K562 (cell line): ENCODE results near the gene NDUFS6. TPM values are rescaled to one million over a fixed set of nuclear protein-coding genes. Genes with fewer than 3 reads are reported as not detected.

Experiments
- ESRRA ChIP-seq: fragments of 450-650 bp; IDR thresholded peaks from 2 replicates; pipeline ENCODE4 v1.6.1; 2014; ENCODE audit warnings: low read depth, mild to moderate bottlenecking, moderate library complexity, borderline replicate concordance
- HCFC1 ChIP-seq: IDR thresholded peaks from 2 replicates; pipeline ENCODE4 v1.6.1; 2012; ENCODE audit warnings: low read depth, low read length, improper control_type of control experiment
- L3MBTL2 ChIP-seq: fragments of 450-650 bp; IDR thresholded peaks from 2 replicates; pipeline ENCODE4 v1.6.1; 2016; ENCODE audit warnings: mild to moderate bottlenecking, moderate library complexity
- MTF1 ChIP-seq: fragments of 250-450 bp; sonication (Bioruptor Pico); IDR thresholded peaks from 2 replicates; pipeline ENCODE4 v1.9.0; 2021; ENCODE audit warnings: moderate library complexity, mild to moderate bottlenecking, inconsistent platforms, borderline replicate concordance
- PHB2 ChIP-seq: fragments of 450-650 bp; IDR thresholded peaks from 2 replicates; pipeline ENCODE4 v1.6.1; 2017; ENCODE audit warnings: low read depth
- SRSF1 ChIP-seq: fragments of 200-400 bp; formaldehyde crosslinking; IDR thresholded peaks from 2 replicates; pipeline ENCODE4 v1.6.1; 2017; ENCODE audit warnings: mild to moderate bottlenecking, low read depth, low read length, moderate library complexity
- TEAD1 ChIP-seq, 2 experiments: fragments of 450-650 bp in 1 of 2; sonication (generic) in 1 of 2; formaldehyde crosslinking; IDR thresholded peaks; 2 replicates each; pipeline versions ENCODE4 v1.4.0 to v1.8.0; 2020 to 2022; ENCODE audit warnings: mild to moderate bottlenecking in 2 of 2, missing genetic modification reagents in 1 of 2
- polyA plus RNA-seq, 8 experiments: library from polyadenylated mRNA; depleted of rRNA in 4 of 8; stranded (reverse) in 5 of 8; unstranded in 3 of 8; fragments of >200 nt; fragmentation: Nextera tagmentation in 2 of 8; fragmentation: Illumina TruSeq in 1 of 8; extraction: Ambion mirVana in 2 of 8; extraction: Trizol in 1 of 8; gene quantifications; 2 replicates each; pipeline versions ENCODE4 v1.2.1 to v1.2.3, GENCODE V29; 2011 to 2014; ENCODE audit warnings: inconsistent platforms in 1 of 8, missing spikeins in 1 of 8
- total RNA-seq, 7 experiments: library from RNA; depleted of rRNA in 6 of 7; stranded (reverse); fragments of >200 nt in 6 of 7; fragmentation: Illumina TruSeq in 2 of 7; extraction: Trizol in 2 of 7; gene quantifications; 2 replicates each; pipeline versions ENCODE4 v1.2.1 to v1.2.3, GENCODE V29; 2011 to 2021; ENCODE audit warnings: low replicate concordance in 1 of 7
- TF ChIP-seq, protein P1 (sequence below): fragments of 450-650 bp; IDR thresholded peaks from 2 replicates; pipeline ENCODE4 v1.6.1; 2018; ENCODE audit not compliant: partially characterized antibody

The NDUFS6 gene
- total and polyA plus RNA-seq, 9 of the 15 experiments (the other 6 are each of a cell fraction or from before 2014, with no cell fraction given) = 36.1 to 291 (median 77.0) TPM

DNA sequence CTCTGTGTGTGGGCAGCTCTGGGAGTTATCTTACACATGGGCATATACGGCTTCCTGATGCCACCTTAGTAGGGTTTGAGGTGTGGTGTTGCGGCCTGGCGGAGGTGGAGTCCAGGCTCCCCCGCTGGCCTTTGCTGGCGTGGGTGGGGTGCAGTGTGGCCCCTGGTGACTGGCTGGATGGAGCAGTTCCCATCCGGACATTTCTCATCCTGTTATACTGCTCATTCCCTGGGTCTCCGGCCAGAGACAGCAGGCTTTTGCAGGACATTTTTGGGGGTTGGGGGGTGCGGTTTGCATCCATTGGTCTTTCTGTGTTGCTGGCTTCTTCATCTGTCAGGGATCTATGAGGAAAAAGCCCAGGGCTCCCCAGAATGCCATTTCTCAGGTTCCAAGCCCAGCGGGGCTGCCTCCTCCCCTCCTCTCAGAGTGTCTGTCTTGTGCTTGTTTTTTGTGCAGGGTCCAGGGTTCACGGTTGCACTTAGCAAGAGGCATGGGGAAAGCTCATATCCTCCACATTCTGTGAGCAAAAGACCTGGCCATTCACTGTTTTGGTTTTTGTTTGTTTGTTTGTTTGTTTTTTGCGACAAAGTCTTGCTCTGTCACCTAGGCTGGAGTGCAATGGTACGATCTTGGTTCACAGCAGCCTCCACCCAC lies 22.3 kb downstream of the NDUFS6 start (continued):
- TF ChIP-seq PHB2 = no peak
- TF ChIP-seq, protein P1, sequence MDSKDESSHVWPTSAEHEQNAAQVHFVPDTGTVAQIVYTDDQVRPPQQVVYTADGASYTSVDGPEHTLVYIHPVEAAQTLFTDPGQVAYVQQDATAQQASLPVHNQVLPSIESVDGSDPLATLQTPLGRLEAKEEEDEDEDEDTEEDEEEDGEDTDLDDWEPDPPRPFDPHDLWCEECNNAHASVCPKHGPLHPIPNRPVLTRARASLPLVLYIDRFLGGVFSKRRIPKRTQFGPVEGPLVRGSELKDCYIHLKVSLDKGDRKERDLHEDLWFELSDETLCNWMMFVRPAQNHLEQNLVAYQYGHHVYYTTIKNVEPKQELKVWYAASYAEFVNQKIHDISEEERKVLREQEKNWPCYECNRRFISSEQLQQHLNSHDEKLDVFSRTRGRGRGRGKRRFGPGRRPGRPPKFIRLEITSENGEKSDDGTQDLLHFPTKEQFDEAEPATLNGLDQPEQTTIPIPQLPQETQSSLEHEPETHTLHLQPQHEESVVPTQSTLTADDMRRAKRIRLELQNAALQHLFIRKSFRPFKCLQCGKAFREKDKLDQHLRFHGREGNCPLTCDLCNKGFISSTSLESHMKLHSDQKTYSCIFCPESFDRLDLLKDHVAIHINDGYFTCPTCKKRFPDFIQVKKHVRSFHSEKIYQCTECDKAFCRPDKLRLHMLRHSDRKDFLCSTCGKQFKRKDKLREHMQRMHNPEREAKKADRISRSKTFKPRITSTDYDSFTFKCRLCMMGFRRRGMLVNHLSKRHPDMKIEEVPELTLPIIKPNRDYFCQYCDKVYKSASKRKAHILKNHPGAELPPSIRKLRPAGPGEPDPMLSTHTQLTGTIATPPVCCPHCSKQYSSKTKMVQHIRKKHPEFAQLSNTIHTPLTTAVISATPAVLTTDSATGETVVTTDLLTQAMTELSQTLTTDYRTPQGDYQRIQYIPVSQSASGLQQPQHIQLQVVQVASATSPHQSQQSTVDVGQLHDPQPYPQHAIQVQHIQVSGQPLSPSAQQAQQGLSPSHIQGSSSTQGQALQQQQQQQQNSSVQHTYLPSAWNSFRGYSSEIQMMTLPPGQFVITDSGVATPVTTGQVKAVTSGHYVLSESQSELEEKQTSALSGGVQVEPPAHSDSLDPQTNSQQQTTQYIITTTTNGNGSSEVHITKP = no peak
- no peak for TF ChIP-seq SRSF1
- TF ChIP-seq HCFC1 = no peak
- no peak for TF ChIP-seq ESRRA
- no peak for TF ChIP-seq MTF1 (CRISPR knock-in tag)
- no peak for TF ChIP-seq TEAD1 (CRISPR knock-in tag; IDR thresholded peaks at IDR 0.05)
- TF ChIP-seq L3MBTL2 = no peak
